Frontal cortex (tissue), 4 donors: ENCODE results near the gene VCP. TPM values are rescaled to one million over a fixed set of nuclear protein-coding genes. Genes with fewer than 3 reads are reported as not detected.

Source experiments
- DNase-seq, 2 donors: peaks; one replicate each; pipeline ENCODE4 v3.0.0; 2012; ENCODE audit warnings: low spot score in 2 of 2
- FAIRE-seq: peaks from 2 replicates; lab custom pipeline; 2012; peaks lifted over from hg19 to GRCh38; lab: Jason Lieb, UNC
- total RNA-seq: library from RNA; depleted of rRNA; stranded (reverse); fragments of >200 nt; gene quantifications from one replicate; pipeline ENCODE4 v1.2.3, GENCODE V29; 2014
- donor health status: control.
- donor health status: control.
- donor health status: control.

The VCP gene
- total RNA-seq, 1 donor from 2014 or later = 205 TPM

- FAIRE-seq (no peak), DNase-seq (no peak)
These were observed 1.3 kb downstream of the VCP start for GRCh38 chr9:35070823-35071813.

DNA sequence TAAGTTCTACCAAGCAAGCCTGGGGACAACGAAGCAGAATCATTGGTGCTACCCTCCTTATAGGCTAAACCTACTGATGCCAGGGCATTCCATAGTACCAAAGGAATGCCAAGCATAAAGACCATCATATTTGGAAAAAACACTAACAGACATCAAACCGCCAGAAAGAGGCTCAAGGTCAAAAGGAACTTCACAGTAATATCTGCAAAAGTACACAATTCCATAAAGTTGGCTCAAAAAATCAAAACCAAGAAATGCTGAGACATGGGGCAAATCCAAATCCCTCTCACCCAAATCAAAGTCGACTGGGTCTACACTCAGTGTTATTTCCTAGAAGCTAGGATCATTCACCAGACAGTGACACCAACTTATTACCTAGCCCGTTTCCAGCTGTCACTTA, 3.4 kb downstream of the VCP start:
- DNase-seq (no peak), FAIRE-seq (no peak)

DNA sequence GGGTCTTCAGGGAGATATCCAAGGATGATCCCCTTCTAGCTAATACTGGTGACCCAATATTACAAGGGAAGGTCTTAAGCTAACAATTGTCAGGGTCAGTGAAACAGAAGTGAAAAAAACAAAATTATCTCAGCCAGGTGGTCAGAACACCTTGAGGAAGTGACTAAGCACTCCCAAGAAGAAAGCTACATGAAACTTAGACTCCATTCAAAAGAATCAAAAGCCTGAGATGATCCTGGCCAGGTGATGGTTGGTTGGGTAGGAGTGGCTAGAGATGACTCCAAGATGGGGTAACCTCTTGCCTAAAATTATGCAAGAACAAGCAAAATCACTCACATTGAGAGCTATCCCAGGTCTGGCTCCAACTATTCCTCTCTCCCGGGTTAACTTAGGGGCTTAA, 5.4 kb downstream of the VCP start:
- DNase-seq (no peak), FAIRE-seq (no peak)

DNA sequence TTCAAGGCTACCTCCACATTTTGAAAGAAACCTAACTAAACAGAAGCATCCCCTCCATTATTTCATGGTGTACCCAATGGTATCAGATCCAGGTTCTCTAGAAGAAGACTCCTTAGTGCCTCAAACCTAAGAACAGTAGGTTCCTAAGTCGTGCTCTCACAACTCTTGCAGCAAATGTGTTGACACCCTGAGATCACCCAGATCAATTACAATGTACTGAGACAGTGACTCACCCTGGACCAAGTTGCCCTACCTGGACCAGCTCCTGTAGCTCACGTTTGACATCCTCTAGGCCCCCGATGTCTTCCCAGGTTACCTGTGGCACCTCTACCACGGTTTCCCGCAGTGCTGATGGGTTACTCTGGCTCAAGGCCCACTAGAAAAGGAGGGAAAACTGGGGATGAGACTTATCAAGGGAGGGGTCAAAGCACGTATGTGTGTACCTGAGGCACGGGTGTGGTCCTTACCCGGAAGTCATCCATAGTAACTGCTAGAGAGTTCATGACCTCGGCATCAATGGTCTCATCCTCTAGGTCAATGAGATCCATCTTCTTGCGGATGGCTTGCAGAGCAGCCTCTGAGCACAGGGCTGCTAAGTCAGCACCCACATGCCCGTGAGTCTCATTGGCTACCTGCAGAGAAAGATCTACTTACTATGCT, 11.7 kb downstream of the VCP start:
- no peak for DNase-seq
- no peak for FAIRE-seq

- no peak for DNase-seq
- no peak for FAIRE-seq
These were observed 13.0 kb downstream of the VCP start for GRCh38 chr9:35059438-35059837.

- DNase-seq (no peak), FAIRE-seq (no peak)
These were observed 15.2 kb downstream of the VCP start for GRCh38 chr9:35057271-35057620.

DNA sequence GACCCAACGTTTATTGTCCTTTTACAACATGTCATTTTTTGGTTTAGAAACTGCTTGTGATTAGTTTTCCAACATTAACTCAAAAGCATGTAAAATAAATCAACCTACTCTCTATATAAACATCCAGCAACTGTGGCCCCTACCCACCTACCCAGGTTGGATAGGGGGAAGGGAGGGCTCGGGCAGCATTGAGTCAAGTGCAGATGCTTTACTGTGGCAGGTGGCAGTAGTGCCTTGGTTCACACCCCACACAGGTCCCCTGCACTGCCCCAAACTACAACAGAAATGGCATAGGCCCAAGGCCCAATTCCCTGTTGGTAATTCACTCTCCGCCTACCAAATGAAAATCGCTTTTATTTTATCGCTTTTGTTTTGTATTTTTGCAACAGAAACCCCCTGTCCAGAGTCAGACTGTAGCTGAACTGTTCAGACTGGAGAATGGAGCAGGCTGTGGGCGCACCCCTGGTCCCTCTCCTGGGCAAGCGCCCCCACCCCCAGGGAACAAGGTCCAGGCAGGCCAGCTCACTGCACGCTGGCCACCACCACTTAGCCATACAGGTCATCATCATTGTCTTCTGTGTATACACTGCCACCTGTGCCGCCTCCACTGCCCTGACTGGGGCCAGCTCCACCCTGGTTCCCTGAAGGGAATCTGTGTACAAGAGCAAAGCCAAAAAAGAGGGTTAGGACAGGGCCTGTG, 15.7 kb downstream of the VCP start:
- FAIRE-seq (no peak), DNase-seq (no peak)

GRCh38 chr9:35054871-35055644, 17.4 kb downstream of the VCP start:
- DNase-seq (no peak), FAIRE-seq (no peak)

DNA sequence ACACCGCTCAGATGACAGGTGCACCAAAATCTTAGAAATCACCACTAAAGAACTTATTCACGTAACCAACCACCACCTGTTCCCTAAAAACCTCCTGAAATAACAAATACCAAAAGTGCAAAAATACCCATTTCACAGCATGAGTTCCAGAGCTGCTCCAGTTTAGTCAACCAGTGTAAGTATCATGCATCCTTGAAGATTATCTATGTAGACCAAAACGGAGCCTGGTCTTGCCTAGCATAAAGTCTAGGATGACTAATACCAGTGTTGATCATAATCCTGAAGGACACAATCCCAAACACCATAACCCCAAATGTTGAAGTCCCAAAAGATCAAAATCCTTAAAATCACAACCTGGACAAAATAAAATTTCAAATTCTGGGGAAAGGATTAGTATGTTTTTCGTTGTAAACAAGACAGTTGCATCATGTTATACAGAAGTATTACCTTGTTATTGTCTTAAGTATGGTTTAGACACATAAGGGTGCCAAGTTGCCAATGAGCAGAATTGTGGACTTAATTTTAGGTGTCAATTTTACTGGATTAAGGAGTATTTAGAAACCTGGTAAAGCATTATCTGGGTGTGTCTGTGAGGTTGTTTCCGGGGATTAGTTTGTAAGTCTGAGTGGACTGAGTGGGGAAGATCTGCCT, 18.1 kb downstream of the VCP start:
- DNase-seq = no peak
- no peak for FAIRE-seq

GRCh38 chr9:35051069-35051967, 21.1 kb downstream of the VCP start:
- FAIRE-seq = no peak
- DNase-seq = peak in 1 of 2 donors; percentile 46

DNA sequence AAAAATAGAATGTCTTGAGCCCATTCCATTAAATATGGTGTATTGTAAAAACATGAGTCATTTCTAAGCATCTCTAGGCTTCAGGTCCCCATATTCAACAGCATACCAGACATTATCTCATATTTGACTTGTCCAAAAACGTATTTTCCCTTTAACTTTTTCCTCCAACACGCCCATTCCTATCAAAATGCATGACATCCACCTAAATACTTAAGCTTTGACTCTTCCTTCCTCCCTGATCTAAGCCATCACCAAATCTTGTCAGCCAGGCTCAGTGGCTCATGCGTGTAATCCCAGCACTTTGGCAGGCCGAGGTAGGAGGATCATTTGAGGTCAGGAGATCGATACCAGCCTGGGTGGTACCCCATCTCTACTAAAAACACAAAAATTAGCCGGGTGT, 23.9 kb downstream of the VCP start:
- FAIRE-seq (no peak), DNase-seq (no peak)

GRCh38 chr9:35044071-35044470, 28.4 kb downstream of the VCP start:
- no peak for DNase-seq

GRCh38 chr9:35042891-35043545, 29.4 kb downstream of the VCP start:
- DNase-seq (no peak), FAIRE-seq (no peak)

More at GRCh38 chr9:35044071-35044470, 28.4 kb downstream of the VCP start:
- no peak for FAIRE-seq

DNA sequence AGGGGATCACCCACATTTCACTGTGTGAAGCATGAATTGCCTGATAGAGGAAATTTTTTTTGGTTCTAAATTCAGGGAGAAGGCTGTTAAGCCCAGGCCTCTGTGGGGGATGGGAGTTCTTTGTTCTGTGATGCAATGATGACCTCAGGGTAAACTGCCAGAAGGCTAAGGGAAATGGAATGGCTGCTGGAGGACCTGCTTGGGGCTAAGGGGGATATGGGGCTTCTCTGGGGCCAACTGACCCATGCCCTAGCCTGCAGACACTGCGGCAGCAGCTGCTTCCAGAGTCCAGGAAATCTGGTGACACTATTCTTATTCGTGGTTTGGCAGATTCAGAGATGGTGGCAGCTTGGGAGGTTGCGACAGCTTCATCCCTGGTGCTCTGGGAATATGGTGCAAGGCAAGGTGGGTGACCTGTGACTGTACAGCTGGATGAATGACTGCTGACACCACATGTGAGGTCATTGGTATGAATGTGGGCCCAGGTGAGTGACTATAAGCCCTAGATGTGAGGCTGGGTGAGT, 30.3 kb downstream of the VCP start:
- DNase-seq (no peak), FAIRE-seq (no peak)

GRCh38 chr9:35035851-35036701, 36.3 kb downstream of the VCP start:
- no peak for DNase-seq
- FAIRE-seq = no peak

- FAIRE-seq (no peak), DNase-seq (no peak)
These were observed 39.3 kb downstream of the VCP start for GRCh38 chr9:35033101-35033500.

DNA sequence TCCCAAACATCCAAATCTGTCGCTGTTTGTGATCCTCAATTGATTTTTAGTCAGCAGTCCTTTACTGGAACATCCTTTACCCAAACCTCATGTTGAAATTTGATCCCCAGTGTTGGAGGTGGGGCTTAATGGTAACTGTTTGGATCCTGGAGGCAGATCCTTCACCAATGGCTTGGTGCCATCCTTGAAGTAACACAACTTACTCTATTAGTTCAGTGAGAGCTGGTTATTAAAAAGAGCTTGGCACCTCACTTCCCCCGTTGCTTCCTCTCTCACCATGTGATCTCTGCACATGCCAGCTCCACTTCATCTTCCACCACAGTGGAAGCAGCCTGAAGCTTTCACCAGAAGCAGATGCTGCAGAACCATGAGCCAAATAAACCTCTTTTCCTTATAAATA, 42.6 kb downstream of the VCP start:
- FAIRE-seq = no peak
- no peak for DNase-seq
